NOMO-1 treated with DMSO at 0.1 percent for 48 hours (cell line): ENCODE data around the gene NUTM2E.
"Not testable (repeated sequence)": the region's sequence is repeated elsewhere in the genome, so short reads cannot be mapped to it uniquely, and the experiment has no call there.

ENCODE experiments used
- DNase-seq: peaks from one replicate; lab custom pipeline; 2025; ENCODE audit not compliant: unreplicated experiment; lab: John Stamatoyannopoulos, UW

NUTM2E gene

GRCh38 chr10:79862803-79863202 lies 36.3 kb downstream of the NUTM2E start:
- DNase-seq, result not testable (repeated sequence)

GRCh38 chr10:79866903-79867551 lies 40.5 kb downstream of the NUTM2E start:
- not testable (repeated sequence) for DNase-seq

- not testable (repeated sequence) for DNase-seq
These were observed 41.5 kb downstream of the NUTM2E start for GRCh38 chr10:79868023-79868422.

- not testable (repeated sequence) for DNase-seq
These were observed 43.0 kb downstream of the NUTM2E start for GRCh38 chr10:79869439-79870097.

- DNase-seq, result not testable (repeated sequence)
These were observed 45.2 kb downstream of the NUTM2E start for GRCh38 chr10:79871729-79872128.
